Neuron (in vitro differentiated cells): ENCODE measurements around the gene ATP6V0A4.
A peak's percentile ranks its signal among the peaks of the same experiment; 100 is the strongest.

ENCODE experiments used
- H2AFZ ChIP-seq: one replicate; pipeline ENCODE4 v1.6.1; 2013; ENCODE audit warnings: low read depth, mild to moderate bottlenecking, inconsistent platforms, low read length, moderate library complexity
- H3K27me3 ChIP-seq: one replicate; pipeline ENCODE4 v1.6.1; 2013; ENCODE audit warnings: low read length; ENCODE audit not compliant: insufficient read depth
- H3K36me3 ChIP-seq: one replicate; pipeline ENCODE4 v1.6.1; 2013; ENCODE audit warnings: low read length; ENCODE audit not compliant: insufficient read depth
- H3K4me1 ChIP-seq: one replicate; pipeline ENCODE4 v1.6.1; 2013; ENCODE audit warnings: low read length; ENCODE audit not compliant: insufficient read depth
- H3K4me3 ChIP-seq: 2 replicates; pipeline ENCODE4 v1.5.1; 2013; ENCODE audit warnings: mild to moderate bottlenecking, low read length, moderate library complexity
- H3K9me3 ChIP-seq: one replicate; pipeline ENCODE4 v1.6.1; 2013; ENCODE audit warnings: low read length

ATP6V0A4 gene

DNA sequence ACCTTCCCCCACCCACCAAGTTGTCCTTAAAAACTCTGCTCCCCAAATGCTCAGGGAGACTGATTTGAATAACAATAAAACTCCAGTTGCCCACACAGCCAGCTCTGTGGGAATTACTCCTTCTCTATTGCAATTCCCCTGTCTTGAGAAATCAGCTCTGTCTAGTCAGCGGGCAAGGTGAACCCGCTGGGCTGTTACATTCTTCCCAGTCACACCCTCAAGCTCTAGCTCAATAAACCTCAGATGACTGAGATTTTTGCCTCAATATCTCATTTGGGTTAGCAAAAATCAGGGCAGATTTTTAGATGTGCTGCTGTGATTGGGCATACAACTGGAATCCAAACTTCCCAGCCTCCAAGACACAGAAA, 129.8 kb downstream of the ATP6V0A4 start:
- peaks cover 7% of the 10 kb centered on the region for H3K4me1 ChIP-seq
- H3K4me3 ChIP-seq, result no peak overlapping the region

DNA sequence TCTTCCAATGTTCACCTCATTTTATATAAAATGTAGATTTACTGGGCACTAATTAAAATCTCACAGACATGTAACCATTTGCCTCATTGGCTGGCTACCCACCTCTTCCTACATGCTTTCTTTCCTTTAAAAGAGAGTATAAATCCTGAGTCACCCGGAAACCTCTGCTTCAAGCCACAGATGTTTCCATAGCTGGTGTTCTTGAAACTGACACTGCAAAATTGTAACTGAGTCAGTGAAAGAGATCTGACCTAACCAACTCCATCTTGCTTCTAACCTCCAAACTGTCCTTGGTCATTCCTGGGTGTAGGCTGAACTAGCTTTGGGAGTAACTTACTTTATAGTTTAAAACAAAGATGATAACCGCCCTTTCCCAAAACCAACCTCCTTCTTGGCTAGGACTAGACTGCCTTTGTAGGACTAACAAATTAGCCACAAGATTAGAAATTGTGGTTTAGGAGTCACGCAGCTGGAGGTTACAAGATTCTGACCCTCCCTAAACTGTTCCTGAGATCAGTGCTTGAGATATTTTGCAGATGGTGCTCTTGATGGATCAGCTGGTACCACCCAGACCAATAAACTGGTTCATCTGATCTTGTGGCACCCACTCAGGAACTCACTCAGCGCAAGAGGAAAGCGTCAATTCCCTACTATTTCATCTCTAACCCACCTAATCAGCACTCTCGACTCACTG, 130.3 kb downstream of the ATP6V0A4 start:
- Histone ChIP-seq H2AFZ (no peak overlapping the region), H3K36me3 (no peaks in the 10 kb centered on the region), H3K4me1 (peaks cover 12% of the 10 kb centered on the region), H3K4me3 (no peak overlapping the region), H3K27me3 (no peaks in the 10 kb centered on the region), H3K9me3 (no peaks in the 10 kb centered on the region)

More for the DNA sequence above, 129.8 kb downstream of the ATP6V0A4 start:
- Histone ChIP-seq H2AFZ (no peak overlapping the region), H3K9me3 (no peaks in the 10 kb centered on the region), H3K27me3 (no peaks in the 10 kb centered on the region), H3K36me3 (no peaks in the 10 kb centered on the region)

DNA sequence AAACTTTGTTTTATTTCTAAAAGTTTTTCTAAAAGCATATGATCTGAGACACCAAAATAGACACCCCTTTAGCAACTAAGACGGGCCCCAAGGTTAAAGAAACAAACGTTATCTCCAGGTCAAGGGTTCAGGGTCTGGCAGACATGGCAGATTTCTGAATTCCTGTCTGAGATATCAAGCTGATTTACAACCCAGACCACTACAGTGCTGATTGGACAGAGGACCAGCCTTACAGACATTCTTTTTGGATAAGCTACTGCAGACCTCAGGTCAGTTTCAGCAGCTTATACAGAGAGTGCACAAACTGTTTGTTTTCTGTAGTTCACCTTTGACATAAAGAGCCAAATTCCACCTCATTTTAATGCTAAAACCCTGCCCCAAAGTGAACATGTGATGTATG, 131.6 kb downstream of the ATP6V0A4 start:
- Histone ChIP-seq H3K4me1 (peaks cover 12% of the 10 kb centered on the region), H3K27me3 (no peaks in the 10 kb centered on the region), H3K36me3 (no peaks in the 10 kb centered on the region), H3K9me3 (no peaks in the 10 kb centered on the region), H3K4me3 (no peak overlapping the region), H2AFZ (no peak overlapping the region)

DNA sequence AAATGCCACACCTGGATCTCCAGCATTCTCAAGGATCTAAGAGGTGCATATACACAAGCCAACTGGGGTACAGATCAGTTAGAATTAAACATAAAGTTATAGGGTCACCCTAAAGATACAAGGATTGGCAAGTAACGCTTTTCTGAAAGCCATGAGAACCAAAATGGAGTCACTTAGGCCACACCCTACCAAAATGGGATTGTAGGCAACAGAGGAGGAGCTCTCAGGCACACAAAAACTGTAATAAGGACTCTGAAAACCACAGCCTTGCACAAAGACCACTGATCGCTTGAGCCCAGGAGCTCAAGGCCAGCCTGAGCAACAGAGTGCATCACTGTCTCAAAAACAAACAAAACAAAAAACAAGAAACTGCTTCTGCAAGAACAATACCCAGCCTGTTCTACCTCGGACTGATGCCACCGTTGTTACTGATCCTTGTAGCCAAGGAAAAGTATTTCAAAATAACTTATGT, 132.3 kb downstream of the ATP6V0A4 start:
- Histone ChIP-seq H2AFZ (no peak overlapping the region), H3K27me3 (no peaks in the 10 kb centered on the region), H3K4me1 (peaks cover 12% of the 10 kb centered on the region), H3K4me3 (no peak overlapping the region), H3K9me3 (no peaks in the 10 kb centered on the region), H3K36me3 (no peaks in the 10 kb centered on the region)

DNA sequence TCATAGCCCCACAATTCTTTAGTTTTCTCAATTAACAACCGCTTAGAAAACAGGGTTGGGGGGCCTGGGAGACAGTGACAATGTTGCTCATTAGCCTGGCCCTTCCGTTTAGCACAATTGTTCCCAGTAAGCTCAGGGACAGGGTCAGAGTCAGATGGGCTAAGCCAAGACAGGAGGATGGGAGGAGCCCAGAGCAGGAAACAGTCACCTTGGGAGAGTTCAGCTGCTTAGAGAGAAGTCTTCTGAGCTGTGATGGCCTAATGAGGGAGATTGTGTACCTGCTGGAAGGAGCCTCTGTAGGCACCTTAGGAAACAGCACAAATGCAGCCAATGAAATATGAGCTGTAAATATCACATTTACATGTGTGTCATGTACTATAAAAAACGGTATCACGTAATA, 132.7 kb downstream of the ATP6V0A4 start:
- H3K9me3 ChIP-seq, result no peaks in the 10 kb centered on the region
- H2AFZ ChIP-seq, result no peak overlapping the region
- no peaks in the 10 kb centered on the region for H3K36me3 ChIP-seq
- no peak overlapping the region for H3K4me3 ChIP-seq
- H3K27me3 ChIP-seq, result no peaks in the 10 kb centered on the region
- peaks cover 12% of the 10 kb centered on the region for H3K4me1 ChIP-seq

DNA sequence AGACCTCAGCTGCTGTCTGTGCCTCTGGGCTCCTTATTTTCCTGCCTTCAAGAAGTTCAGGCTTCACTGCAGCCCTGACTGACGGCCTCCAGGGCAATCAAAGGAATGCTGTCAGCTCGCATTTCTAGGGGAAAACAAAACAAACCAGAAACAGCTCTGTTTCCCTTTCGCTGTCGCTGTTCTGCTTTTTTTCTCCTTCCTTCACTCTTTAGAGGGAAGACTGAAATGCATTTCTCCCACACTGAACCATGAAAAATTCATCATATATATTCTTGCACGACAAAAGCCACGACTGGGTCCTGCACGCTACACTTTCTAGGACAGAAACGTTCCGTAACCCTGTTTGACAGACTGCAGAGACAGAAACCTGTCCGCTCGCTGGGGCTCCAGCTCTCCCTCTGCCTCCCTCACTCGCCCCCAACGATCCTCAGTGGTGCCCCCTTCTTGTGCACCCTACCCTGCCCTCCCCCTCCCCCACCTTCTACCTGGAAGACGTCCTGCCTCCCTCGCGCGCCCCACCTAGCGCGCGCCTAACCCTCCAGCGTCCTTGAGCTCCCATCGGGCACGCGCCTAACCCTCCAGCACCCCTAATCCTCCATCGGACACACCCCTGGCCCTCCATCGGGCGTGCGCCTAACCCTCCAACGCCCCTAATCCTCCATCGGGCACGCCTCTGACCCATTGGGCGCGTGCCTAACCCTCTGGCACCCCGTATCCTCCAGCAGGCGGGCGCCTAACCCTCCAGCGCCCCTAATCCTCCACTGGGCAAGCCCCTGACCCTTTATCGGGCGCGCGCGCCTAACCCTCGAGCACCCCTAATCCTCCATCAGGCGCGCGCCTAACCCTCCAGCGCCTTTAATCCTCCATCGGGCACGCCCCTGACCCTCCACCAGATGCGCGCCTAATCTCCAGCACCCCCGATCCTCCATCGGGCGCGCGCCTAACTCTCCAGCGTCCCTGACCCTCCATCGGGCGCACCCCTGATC, 134.0 kb downstream of the ATP6V0A4 start:
- Histone ChIP-seq H3K4me3 (peak overlapping the region; percentile 50), H3K36me3 (no peaks in the 10 kb centered on the region), H2AFZ (peak overlapping the region; percentile 57), H3K9me3 (no peaks in the 10 kb centered on the region), H3K27me3 (no peaks in the 10 kb centered on the region), H3K4me1 (peaks cover 12% of the 10 kb centered on the region)

DNA sequence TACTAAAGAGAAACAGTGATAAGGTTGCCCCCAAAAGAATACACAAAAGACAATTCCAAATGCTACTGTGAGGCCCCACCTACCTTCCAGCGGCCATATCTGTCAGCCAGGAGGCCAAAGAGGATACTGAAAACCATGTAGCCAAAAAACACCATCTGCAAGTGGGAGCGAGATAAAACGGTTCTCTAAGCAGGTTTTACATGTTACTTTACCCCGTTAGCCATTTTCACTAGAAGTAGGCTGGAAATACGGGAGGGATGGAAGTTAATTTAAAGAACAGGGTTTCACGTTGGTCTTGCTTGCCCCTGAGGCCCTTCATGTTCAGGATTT, 135.0 kb downstream of the ATP6V0A4 start:
- Histone ChIP-seq H3K9me3 (no peaks in the 10 kb centered on the region), H3K4me3 (no peak overlapping the region), H2AFZ (no peak overlapping the region), H3K27me3 (no peaks in the 10 kb centered on the region), H3K36me3 (no peaks in the 10 kb centered on the region), H3K4me1 (peaks cover 12% of the 10 kb centered on the region)

DNA sequence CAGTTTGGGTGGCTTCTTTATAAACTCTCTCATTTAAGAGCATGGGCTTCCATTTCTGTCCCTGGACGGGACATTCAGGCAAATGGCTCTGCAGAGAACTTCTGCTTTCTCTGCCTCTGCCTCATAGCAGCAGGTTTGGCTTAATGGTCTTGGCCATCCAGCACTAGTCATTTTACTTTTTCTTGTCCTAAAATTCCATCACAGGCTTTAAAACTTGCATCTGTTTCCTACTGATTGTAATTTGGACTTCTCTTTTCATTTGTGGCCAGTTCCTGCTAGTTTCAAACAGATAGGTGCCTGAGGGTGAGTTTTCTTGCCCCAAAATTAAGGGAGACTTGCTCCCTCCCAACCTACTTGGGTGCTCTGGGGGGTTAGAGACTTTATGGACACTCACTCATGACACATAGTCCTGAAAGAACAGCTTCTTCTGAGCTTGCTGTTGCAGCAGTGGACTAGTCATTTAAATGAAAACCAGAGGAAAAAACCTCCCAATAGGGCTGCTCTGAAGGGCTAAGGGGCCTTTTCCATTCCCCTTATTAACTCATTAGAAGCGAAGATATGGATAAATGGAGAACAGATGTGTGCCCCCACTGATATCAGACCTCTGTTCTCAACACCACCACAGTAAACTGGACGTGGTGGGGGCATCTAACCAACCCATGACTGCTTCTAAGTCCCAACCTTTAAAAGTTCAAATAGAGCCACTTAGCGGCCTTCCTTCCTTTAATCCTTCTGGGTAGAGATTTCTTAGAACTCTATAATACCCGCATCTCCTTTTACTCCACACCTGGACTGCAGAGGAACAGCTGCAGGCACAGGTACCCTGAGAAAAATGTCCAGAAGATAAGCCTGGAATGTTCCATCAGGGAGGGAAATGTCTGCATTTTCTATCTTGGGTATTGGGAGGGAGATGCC, 135.7 kb downstream of the ATP6V0A4 start:
- peaks cover 12% of the 10 kb centered on the region for H3K4me1 ChIP-seq
- H3K9me3 ChIP-seq, result no peaks in the 10 kb centered on the region
- no peaks in the 10 kb centered on the region for H3K27me3 ChIP-seq
- no peaks in the 10 kb centered on the region for H3K36me3 ChIP-seq
- H2AFZ ChIP-seq, result no peak overlapping the region
- no peak overlapping the region for H3K4me3 ChIP-seq

DNA sequence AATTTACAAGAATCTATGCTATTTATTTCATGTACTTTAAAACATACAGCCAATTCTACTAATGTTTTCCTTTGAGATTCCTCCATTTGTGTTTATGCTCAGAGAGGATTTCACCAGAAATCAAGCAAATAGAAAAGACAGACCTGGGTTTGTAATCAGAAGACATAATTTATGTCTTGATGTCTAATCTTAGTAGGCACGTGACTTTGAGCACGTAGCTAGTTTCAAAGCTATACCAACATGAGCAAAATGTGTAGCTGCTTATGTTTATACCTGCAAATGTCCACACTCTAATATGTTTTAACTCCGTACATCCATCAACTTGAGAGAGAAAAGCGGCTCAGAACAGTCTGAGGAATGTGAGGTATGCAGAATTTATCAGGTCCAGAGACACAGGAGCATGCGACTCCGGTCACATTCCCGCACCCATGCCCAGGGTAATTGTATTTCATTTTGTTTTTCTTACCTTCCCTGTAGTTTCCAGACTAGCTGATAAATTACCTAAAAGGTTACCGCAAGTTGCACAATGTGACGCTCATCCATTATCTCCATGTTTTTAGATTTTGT, 136.8 kb downstream of the ATP6V0A4 start:
- H3K4me1 ChIP-seq, result peaks cover 12% of the 10 kb centered on the region

DNA sequence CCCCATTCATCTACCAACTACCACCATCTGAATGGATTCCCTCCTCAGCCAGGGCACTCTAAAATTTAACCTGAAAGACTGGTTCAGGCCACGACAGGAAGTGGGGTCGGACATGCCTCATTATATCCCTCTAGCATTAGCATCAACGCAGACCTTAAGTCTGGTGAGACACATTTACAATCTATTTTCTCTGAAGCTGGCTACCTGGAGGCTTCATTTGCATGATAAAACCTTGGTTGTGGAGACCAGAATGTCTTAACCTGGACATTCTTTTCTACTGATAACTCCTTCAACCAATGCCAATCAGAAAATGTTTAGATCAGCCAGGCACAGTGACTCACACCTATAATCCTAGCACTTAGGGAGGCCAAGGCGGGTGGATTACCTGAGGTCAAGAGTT, 139.1 kb downstream of the ATP6V0A4 start:
- Histone ChIP-seq H3K4me1 (peaks cover 12% of the 10 kb centered on the region), H2AFZ (no peak overlapping the region), H3K9me3 (no peaks in the 10 kb centered on the region)

More for the DNA sequence above, 136.8 kb downstream of the ATP6V0A4 start:
- Histone ChIP-seq H3K27me3 (no peaks in the 10 kb centered on the region), H3K9me3 (no peaks in the 10 kb centered on the region), H2AFZ (no peak overlapping the region), H3K36me3 (no peaks in the 10 kb centered on the region), H3K4me3 (no peak overlapping the region)

DNA sequence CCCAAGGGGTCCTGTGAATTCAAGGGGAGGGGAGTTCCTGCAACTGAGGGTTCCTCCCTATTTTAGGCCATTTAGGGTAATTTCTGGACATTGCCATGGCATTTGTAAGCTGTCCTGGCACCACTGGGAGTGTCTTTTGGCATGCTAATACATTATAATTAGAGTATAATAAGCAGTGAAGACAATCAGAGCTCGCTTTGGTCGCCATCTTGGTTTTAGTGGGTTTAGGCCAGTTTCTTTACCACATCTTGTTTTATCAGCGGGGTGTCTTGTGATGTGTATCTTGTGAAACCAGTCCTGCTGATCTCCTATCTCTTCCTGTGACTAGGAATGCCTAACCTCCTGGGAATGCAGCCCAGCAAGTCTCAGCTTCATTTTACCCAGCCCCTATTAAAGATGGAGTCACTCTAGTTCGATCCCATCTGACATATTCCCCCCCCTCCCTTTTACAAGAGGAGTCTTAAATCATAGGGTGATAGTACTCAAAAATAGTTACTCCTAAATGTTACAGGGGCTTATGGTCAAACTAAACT, 140.1 kb downstream of the ATP6V0A4 start:
- Histone ChIP-seq H3K4me1 (peaks cover 2% of the 10 kb centered on the region), H3K36me3 (no peaks in the 10 kb centered on the region), H3K9me3 (no peaks in the 10 kb centered on the region), H3K27me3 (no peaks in the 10 kb centered on the region), H2AFZ (no peak overlapping the region), H3K4me3 (no peak overlapping the region)

More for the DNA sequence above, 139.1 kb downstream of the ATP6V0A4 start:
- Histone ChIP-seq H3K4me3 (no peak overlapping the region), H3K36me3 (no peaks in the 10 kb centered on the region), H3K27me3 (no peaks in the 10 kb centered on the region)

DNA sequence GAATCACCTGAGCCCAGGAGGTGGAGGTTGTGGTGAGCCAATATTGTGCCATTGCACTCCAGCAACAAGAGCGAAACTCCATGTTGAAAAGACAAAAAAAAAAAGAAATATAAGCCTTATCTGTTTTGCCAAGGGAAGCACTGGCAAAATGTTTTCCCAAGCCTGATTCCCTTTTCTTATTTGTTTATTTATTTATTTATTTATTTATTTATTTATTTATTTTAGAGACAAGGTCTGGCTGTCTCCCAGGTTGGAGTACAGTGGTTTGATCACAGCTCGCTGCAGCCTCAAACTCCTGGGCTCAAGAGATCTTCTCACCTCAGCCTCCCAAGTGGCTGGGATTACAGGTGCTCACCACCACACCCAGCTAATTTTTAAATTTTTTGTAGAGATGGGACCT, 141.0 kb downstream of the ATP6V0A4 start:
- Histone ChIP-seq H2AFZ (no peak overlapping the region), H3K27me3 (no peaks in the 10 kb centered on the region), H3K36me3 (no peaks in the 10 kb centered on the region), H3K9me3 (no peaks in the 10 kb centered on the region), H3K4me1 (no peaks in the 10 kb centered on the region), H3K4me3 (no peak overlapping the region)
